GM23338 (cell line): ENCODE measurements around the gene LOXL4. TPM values are rescaled to one million over a fixed set of nuclear protein-coding genes. Genes with fewer than 3 reads are reported as not detected.

Experiments used
- ATAC-seq: fragments of 200-7000 bp; cut with Tn5 transposase; 3 replicates; pipeline ENCODE4 v1.9.1; 2020
- DNase-seq: peaks from one replicate; pipeline ENCODE4 v3.0.0-alpha.2; 2015; ENCODE audit warnings: low spot score
- H2AFZ ChIP-seq: fragments of 200-600 bp; sonication (generic); 2 replicates; pipeline ENCODE4 v1.8.0; 2016; ENCODE audit warnings: antibody characterized with exemption, mild to moderate bottlenecking, moderate library complexity
- H3F3A ChIP-seq: fragments of 200-600 bp; sonication (generic); replicated peaks from 2 replicates; pipeline ENCODE4 v1.8.0; 2017; ENCODE audit warnings: antibody characterized with exemption, mixed run types, low read depth
- H3K27ac ChIP-seq: fragments of 200-600 bp; sonication (generic); 2 replicates; pipeline ENCODE4 v1.6.1; 2016; ENCODE audit warnings: low read depth
- H3K27me3 ChIP-seq: fragments of 200-600 bp; sonication (generic); 2 replicates; pipeline ENCODE4 v1.8.0; 2016; ENCODE audit warnings: mild to moderate bottlenecking, mixed run types, moderate library complexity; ENCODE audit not compliant: insufficient read depth
- H3K36me3 ChIP-seq: fragments of 200-600 bp; sonication (generic); 2 replicates; pipeline ENCODE4 v1.8.0; 2016; ENCODE audit warnings: mild to moderate bottlenecking; ENCODE audit not compliant: insufficient read depth
- H3K4me1 ChIP-seq: fragments of 200-600 bp; sonication (generic); 2 replicates; pipeline ENCODE4 v1.8.0; 2016; ENCODE audit warnings: mild to moderate bottlenecking, moderate library complexity; ENCODE audit not compliant: insufficient read depth
- H3K4me2 ChIP-seq: fragments of 200-600 bp; sonication (generic); 2 replicates; pipeline ENCODE4 v1.7.1; 2017; ENCODE audit warnings: mixed run types
- H3K4me3 ChIP-seq: fragments of 200-600 bp; sonication (generic); 2 replicates; pipeline ENCODE4 v1.6.1; 2016; ENCODE audit warnings: mixed run types
- H3K79me2 ChIP-seq: fragments of 200-600 bp; sonication (generic); replicated peaks from 2 replicates; pipeline ENCODE4 v1.8.0; 2017; ENCODE audit warnings: mild to moderate bottlenecking; ENCODE audit not compliant: insufficient read depth
- H3K9me2 ChIP-seq: fragments of 200-600 bp; sonication (generic); 2 replicates; pipeline ENCODE4 v1.8.0; 2017; ENCODE audit not compliant: insufficient read depth
- H4K20me1 ChIP-seq: fragments of 200-600 bp; sonication (generic); replicated peaks from 2 replicates; pipeline ENCODE4 v1.8.0; 2017; ENCODE audit warnings: mild to moderate bottlenecking; ENCODE audit not compliant: insufficient read depth
- H3K27ac Mint-ChIP-seq: 2 replicates; pipeline ENCODE4 v1.8.0; 2020; ENCODE audit warnings: inconsistent platforms, mild to moderate bottlenecking, moderate library complexity, mixed read lengths
- H3K27me3 Mint-ChIP-seq: 3 replicates; pipeline ENCODE4 v1.8.0; 2022; ENCODE audit warnings: low read depth, mild to moderate bottlenecking, moderate library complexity, mixed read lengths, inconsistent platforms; ENCODE audit not compliant: insufficient read depth, poor library complexity
- H3K36me3 Mint-ChIP-seq: 3 replicates; pipeline ENCODE4 v1.8.0; 2021; ENCODE audit warnings: low read depth, mild to moderate bottlenecking, inconsistent platforms, moderate library complexity, mixed read lengths
- H3K4me1 Mint-ChIP-seq: 3 replicates; pipeline ENCODE4 v1.8.0; 2020; ENCODE audit warnings: mild to moderate bottlenecking, inconsistent platforms, mixed read lengths
- H3K4me3 Mint-ChIP-seq: 3 replicates; pipeline ENCODE4 v1.8.0; 2021; ENCODE audit warnings: moderate library complexity, mild to moderate bottlenecking, inconsistent platforms, mixed read lengths
- H3K9me3 Mint-ChIP-seq: 3 replicates; pipeline ENCODE4 v1.8.0; 2020; ENCODE audit warnings: moderate library complexity, mild to moderate bottlenecking, inconsistent platforms, mixed read lengths
- CREB1 ChIP-seq: fragments of 250-450 bp; sonication (Bioruptor Pico); IDR thresholded peaks from 2 replicates; pipeline ENCODE4 v1.5.0; 2020; ENCODE audit warnings: low read depth, mild to moderate bottlenecking, moderate library complexity
- EZH2 ChIP-seq: fragments of 200-600 bp; sonication (generic); IDR thresholded peaks from one replicate; pipeline ENCODE4 v1.8.0; 2017; ENCODE audit warnings: antibody characterized with exemption, mild to moderate bottlenecking, low read depth; ENCODE audit not compliant: unreplicated experiment
- EZH2phosphoT487 ChIP-seq: fragments of 200-600 bp; sonication (generic); IDR thresholded peaks from one replicate; pipeline ENCODE4 v1.8.1; 2018; ENCODE audit warnings: antibody characterized with exemption; ENCODE audit not compliant: unreplicated experiment
- JUNB ChIP-seq: IDR thresholded peaks from one replicate; pipeline ENCODE4 v1.6.1; 2016; ENCODE audit warnings: antibody characterized with exemption; ENCODE audit not compliant: unreplicated experiment
- NANOG ChIP-seq: IDR thresholded peaks from 2 replicates; pipeline ENCODE4 v1.6.1; 2016; ENCODE audit warnings: antibody characterized with exemption, borderline replicate concordance
- POLR2AphosphoS5 ChIP-seq: IDR thresholded peaks from 2 replicates; pipeline ENCODE4 v1.6.1; 2016; ENCODE audit warnings: antibody characterized with exemption, low read depth
- STAT1 ChIP-seq: IDR thresholded peaks from one replicate; pipeline ENCODE4 v1.6.1; 2016; ENCODE audit warnings: antibody characterized with exemption; ENCODE audit not compliant: unreplicated experiment
- ZNF114 ChIP-seq: fragments of 250-450 bp; sonication (Bioruptor Pico); IDR thresholded peaks from 2 replicates; pipeline ENCODE4 v1.5.0; 2020; ENCODE audit warnings: mild to moderate bottlenecking, moderate library complexity
- ZNF331 ChIP-seq: fragments of 250-450 bp; sonication (Bioruptor Pico); IDR thresholded peaks from 2 replicates; pipeline ENCODE4 v1.5.0; 2020; ENCODE audit warnings: low read depth, mild to moderate bottlenecking, moderate library complexity
- polyA plus RNA-seq: library from polyadenylated mRNA; unstranded; fragments of >200 nt; fragmentation: Nextera tagmentation; extraction: Ambion mirVana; gene quantifications from 2 replicates; pipeline ENCODE4 v1.2.1, GENCODE V29; 2016
- total RNA-seq: library from RNA; depleted of rRNA; stranded (reverse); fragments of >200 nt; shearing (Covaris generic); gene quantifications from 2 replicates; pipeline ENCODE4 v1.2.3, GENCODE V29; 2014
- TF ChIP-seq, protein P1 (sequence below): IDR thresholded peaks from one replicate; pipeline ENCODE4 v1.6.1; 2018; ENCODE audit warnings: antibody characterized with exemption; ENCODE audit not compliant: unreplicated experiment
- TF ChIP-seq, protein P2 (sequence below), 2 experiments: fragments of 200-600 bp in 1 of 2; sonication (generic) in 1 of 2; conservative IDR thresholded peaks; 2 replicates each; pipeline versions ENCODE4 v1.5.1 to v1.6.1; 2016 to 2017; ENCODE audit warnings: antibody characterized with exemption in 2 of 2, low read depth in 2 of 2, mild to moderate bottlenecking in 2 of 2, moderate library complexity in 1 of 2
- TF ChIP-seq, protein P3 (sequence below): fragments of 250-450 bp; sonication (Bioruptor Pico); IDR thresholded peaks from 2 replicates; pipeline ENCODE4 v1.5.0; 2020; ENCODE audit warnings: mild to moderate bottlenecking, moderate library complexity
- TF ChIP-seq, protein P4 (sequence below): IDR thresholded peaks from 2 replicates; pipeline ENCODE4 v1.6.1; 2016; ENCODE audit warnings: antibody characterized with exemption

LOXL4 gene
- total and polyA plus RNA-seq, 2 experiments from 2014 or later: 0.21 to 0.38 TPM

DNA sequence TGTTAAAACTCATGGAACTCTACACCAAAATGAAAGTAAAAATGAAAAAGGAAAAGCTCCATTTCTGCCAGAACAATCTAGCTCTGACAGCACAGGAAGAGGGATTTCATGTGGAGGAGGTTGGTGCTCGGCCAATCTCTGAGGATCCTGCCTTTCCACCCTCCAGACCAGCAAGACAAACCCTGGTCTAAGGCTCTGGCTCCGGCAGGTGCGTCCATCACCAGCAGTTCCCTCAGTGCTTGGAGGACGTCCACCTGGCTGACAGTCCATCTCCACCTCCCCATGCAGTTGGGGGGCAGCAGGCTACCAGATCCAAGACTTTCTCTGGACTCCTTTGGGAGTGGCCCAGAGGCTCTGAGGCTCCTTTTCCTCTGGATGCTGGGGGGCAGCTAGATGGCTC is 25.0 kb upstream of the LOXL4 start:
- Mint-ChIP-seq H3K9me3 (no peaks in the 10 kb centered on the region; the same call in 2 of the 3 replicates), H3K4me1 (peaks cover 19% of the 10 kb centered on the region), H3K36me3 (no peaks in the 10 kb centered on the region), H3K4me3 (no peak overlapping the region), H3K27me3 (peaks cover 1% of the 10 kb centered on the region), H3K27ac (no peak overlapping the region)
- no peaks in the 10 kb centered on the region for H3K79me2 ChIP-seq
- H3K9me2 ChIP-seq: no peaks in the 10 kb centered on the region
- H3K4me1 ChIP-seq: peaks cover 8% of the 10 kb centered on the region
- H3K27me3 ChIP-seq: no peaks in the 10 kb centered on the region
- no peak overlapping the region for H3K27ac ChIP-seq
- no peak overlapping the region for H3K4me2 ChIP-seq
- no peaks in the 10 kb centered on the region for H4K20me1 ChIP-seq
- no peak overlapping the region for H3K4me3 ChIP-seq
- no peak for DNase-seq
- no peak overlapping the region for H2AFZ ChIP-seq
- no peaks in the 10 kb centered on the region for H3K36me3 ChIP-seq
- no peaks in the 10 kb centered on the region for H3F3A ChIP-seq
- TF ChIP-seq JUNB (no peak), STAT1 (no peak), CREB1 (CRISPR knock-in tag) (no peak), NANOG (no peak), EZH2phosphoT487 (no peak), ZNF114 (CRISPR knock-in tag) (no peak), POLR2AphosphoS5 (no peak), EZH2 (no peak), ZNF331 (no peak)
- TF ChIP-seq, protein P1, sequence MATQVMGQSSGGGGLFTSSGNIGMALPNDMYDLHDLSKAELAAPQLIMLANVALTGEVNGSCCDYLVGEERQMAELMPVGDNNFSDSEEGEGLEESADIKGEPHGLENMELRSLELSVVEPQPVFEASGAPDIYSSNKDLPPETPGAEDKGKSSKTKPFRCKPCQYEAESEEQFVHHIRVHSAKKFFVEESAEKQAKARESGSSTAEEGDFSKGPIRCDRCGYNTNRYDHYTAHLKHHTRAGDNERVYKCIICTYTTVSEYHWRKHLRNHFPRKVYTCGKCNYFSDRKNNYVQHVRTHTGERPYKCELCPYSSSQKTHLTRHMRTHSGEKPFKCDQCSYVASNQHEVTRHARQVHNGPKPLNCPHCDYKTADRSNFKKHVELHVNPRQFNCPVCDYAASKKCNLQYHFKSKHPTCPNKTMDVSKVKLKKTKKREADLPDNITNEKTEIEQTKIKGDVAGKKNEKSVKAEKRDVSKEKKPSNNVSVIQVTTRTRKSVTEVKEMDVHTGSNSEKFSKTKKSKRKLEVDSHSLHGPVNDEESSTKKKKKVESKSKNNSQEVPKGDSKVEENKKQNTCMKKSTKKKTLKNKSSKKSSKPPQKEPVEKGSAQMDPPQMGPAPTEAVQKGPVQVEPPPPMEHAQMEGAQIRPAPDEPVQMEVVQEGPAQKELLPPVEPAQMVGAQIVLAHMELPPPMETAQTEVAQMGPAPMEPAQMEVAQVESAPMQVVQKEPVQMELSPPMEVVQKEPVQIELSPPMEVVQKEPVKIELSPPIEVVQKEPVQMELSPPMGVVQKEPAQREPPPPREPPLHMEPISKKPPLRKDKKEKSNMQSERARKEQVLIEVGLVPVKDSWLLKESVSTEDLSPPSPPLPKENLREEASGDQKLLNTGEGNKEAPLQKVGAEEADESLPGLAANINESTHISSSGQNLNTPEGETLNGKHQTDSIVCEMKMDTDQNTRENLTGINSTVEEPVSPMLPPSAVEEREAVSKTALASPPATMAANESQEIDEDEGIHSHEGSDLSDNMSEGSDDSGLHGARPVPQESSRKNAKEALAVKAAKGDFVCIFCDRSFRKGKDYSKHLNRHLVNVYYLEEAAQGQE: no peak
- TF ChIP-seq, protein P2, sequence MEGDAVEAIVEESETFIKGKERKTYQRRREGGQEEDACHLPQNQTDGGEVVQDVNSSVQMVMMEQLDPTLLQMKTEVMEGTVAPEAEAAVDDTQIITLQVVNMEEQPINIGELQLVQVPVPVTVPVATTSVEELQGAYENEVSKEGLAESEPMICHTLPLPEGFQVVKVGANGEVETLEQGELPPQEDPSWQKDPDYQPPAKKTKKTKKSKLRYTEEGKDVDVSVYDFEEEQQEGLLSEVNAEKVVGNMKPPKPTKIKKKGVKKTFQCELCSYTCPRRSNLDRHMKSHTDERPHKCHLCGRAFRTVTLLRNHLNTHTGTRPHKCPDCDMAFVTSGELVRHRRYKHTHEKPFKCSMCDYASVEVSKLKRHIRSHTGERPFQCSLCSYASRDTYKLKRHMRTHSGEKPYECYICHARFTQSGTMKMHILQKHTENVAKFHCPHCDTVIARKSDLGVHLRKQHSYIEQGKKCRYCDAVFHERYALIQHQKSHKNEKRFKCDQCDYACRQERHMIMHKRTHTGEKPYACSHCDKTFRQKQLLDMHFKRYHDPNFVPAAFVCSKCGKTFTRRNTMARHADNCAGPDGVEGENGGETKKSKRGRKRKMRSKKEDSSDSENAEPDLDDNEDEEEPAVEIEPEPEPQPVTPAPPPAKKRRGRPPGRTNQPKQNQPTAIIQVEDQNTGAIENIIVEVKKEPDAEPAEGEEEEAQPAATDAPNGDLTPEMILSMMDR (conservative IDR thresholded peaks at IDR 0.05; ENCODE audit: low read depth in 2 of 2): no peak
- TF ChIP-seq, protein P3, sequence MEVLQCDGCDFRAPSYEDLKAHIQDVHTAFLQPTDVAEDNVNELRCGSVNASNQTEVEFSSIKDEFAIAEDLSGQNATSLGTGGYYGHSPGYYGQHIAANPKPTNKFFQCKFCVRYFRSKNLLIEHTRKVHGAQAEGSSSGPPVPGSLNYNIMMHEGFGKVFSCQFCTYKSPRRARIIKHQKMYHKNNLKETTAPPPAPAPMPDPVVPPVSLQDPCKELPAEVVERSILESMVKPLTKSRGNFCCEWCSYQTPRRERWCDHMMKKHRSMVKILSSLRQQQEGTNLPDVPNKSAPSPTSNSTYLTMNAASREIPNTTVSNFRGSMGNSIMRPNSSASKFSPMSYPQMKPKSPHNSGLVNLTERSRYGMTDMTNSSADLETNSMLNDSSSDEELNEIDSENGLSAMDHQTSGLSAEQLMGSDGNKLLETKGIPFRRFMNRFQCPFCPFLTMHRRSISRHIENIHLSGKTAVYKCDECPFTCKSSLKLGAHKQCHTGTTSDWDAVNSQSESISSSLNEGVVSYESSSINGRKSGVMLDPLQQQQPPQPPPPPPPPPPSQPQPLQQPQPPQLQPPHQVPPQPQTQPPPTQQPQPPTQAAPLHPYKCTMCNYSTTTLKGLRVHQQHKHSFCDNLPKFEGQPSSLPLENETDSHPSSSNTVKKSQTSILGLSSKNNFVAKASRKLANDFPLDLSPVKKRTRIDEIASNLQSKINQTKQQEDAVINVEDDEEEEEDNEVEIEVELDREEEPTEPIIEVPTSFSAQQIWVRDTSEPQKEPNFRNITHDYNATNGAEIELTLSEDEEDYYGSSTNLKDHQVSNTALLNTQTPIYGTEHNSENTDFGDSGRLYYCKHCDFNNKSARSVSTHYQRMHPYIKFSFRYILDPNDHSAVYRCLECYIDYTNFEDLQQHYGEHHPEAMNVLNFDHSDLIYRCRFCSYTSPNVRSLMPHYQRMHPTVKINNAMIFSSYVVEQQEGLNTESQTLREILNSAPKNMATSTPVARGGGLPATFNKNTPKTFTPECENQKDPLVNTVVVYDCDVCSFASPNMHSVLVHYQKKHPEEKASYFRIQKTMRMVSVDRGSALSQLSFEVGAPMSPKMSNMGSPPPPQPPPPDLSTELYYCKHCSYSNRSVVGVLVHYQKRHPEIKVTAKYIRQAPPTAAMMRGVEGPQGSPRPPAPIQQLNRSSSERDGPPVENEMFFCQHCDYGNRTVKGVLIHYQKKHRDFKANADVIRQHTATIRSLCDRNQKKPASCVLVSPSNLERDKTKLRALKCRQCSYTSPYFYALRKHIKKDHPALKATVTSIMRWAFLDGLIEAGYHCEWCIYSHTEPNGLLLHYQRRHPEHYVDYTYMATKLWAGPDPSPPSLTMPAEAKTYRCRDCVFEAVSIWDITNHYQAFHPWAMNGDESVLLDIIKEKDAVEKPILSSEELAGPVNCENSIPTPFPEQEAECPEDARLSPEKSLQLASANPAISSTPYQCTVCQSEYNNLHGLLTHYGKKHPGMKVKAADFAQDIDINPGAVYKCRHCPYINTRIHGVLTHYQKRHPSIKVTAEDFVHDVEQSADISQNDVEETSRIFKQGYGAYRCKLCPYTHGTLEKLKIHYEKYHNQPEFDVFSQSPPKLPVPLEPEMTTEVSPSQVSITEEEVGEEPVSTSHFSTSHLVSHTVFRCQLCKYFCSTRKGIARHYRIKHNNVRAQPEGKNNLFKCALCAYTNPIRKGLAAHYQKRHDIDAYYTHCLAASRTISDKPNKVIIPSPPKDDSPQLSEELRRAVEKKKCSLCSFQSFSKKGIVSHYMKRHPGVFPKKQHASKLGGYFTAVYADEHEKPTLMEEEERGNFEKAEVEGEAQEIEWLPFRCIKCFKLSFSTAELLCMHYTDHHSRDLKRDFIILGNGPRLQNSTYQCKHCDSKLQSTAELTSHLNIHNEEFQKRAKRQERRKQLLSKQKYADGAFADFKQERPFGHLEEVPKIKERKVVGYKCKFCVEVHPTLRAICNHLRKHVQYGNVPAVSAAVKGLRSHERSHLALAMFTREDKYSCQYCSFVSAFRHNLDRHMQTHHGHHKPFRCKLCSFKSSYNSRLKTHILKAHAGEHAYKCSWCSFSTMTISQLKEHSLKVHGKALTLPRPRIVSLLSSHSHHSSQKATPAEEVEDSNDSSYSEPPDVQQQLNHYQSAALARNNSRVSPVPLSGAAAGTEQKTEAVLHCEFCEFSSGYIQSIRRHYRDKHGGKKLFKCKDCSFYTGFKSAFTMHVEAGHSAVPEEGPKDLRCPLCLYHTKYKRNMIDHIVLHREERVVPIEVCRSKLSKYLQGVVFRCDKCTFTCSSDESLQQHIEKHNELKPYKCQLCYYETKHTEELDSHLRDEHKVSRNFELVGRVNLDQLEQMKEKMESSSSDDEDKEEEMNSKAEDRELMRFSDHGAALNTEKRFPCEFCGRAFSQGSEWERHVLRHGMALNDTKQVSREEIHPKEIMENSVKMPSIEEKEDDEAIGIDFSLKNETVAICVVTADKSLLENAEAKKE (CRISPR knock-in tag): no peak
- TF ChIP-seq, protein P4, sequence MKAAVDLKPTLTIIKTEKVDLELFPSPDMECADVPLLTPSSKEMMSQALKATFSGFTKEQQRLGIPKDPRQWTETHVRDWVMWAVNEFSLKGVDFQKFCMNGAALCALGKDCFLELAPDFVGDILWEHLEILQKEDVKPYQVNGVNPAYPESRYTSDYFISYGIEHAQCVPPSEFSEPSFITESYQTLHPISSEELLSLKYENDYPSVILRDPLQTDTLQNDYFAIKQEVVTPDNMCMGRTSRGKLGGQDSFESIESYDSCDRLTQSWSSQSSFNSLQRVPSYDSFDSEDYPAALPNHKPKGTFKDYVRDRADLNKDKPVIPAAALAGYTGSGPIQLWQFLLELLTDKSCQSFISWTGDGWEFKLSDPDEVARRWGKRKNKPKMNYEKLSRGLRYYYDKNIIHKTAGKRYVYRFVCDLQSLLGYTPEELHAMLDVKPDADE: no peak
- no peak for ATAC-seq
